Hepatocyte (in vitro differentiated cells): ENCODE measurements around the gene DHRS1. TPM values are rescaled to one million over a fixed set of nuclear protein-coding genes. Genes with fewer than 3 reads are reported as not detected.

ENCODE experiments used
- DNase-seq: peaks from one replicate; pipeline ENCODE4 v3.0.0-alpha.2; 2016; ENCODE audit warnings: low spot score
- H2AFZ ChIP-seq: fragments of 200-600 bp; sonication (generic); 2 replicates; pipeline ENCODE4 v1.6.0; 2016; ENCODE audit warnings: antibody characterized with exemption, mild to moderate bottlenecking
- H3K27ac ChIP-seq: fragments of 200-600 bp; sonication (generic); 2 replicates; pipeline ENCODE4 v1.5.1; 2016; ENCODE audit warnings: mild to moderate bottlenecking
- H3K27me3 ChIP-seq: fragments of 200-600 bp; sonication (generic); 2 replicates; pipeline ENCODE4 v1.6.1; 2016
- H3K36me3 ChIP-seq: fragments of 200-600 bp; sonication (generic); replicated peaks from 2 replicates; pipeline ENCODE4 v1.5.1; 2016; ENCODE audit warnings: low read depth; ENCODE audit not compliant: insufficient read depth
- H3K4me1 ChIP-seq: fragments of 200-600 bp; sonication (generic); 2 replicates; pipeline ENCODE4 v1.5.1; 2016; ENCODE audit warnings: mild to moderate bottlenecking, moderate library complexity; ENCODE audit not compliant: insufficient read depth
- H3K4me2 ChIP-seq: fragments of 200-600 bp; sonication (generic); 2 replicates; pipeline ENCODE4 v1.6.0; 2016
- H3K4me3 ChIP-seq: fragments of 200-600 bp; sonication (generic); 2 replicates; pipeline ENCODE4 v1.5.1; 2016; ENCODE audit warnings: mild to moderate bottlenecking
- H3K79me2 ChIP-seq: fragments of 200-600 bp; sonication (generic); 2 replicates; pipeline ENCODE4 v1.6.0; 2017; ENCODE audit warnings: mild to moderate bottlenecking
- H3K9me2 ChIP-seq: fragments of 200-600 bp; sonication (generic); replicated peaks from 2 replicates; pipeline ENCODE4 v1.6.0; 2017; ENCODE audit warnings: mild to moderate bottlenecking; ENCODE audit not compliant: insufficient read depth
- H3K9me3 ChIP-seq: fragments of 200-600 bp; sonication (generic); 2 replicates; pipeline ENCODE4 v1.5.1; 2016; ENCODE audit warnings: low read depth, mild to moderate bottlenecking
- H4K20me1 ChIP-seq: fragments of 200-600 bp; sonication (generic); 2 replicates; pipeline ENCODE4 v1.6.0; 2016; ENCODE audit warnings: mild to moderate bottlenecking; ENCODE audit not compliant: insufficient read depth, poor library complexity, severe bottlenecking
- EZH2 ChIP-seq: fragments of 200-600 bp; sonication (generic); IDR thresholded peaks from 2 replicates; pipeline ENCODE4 v1.6.1; 2016; ENCODE audit warnings: antibody characterized with exemption, mild to moderate bottlenecking, borderline replicate concordance
- EZH2phosphoT487 ChIP-seq: fragments of 200-600 bp; sonication (generic); IDR thresholded peaks from one replicate; pipeline ENCODE4 v1.6.1; 2018; ENCODE audit warnings: antibody characterized with exemption, mild to moderate bottlenecking, low read depth, moderate library complexity; ENCODE audit not compliant: unreplicated experiment, severe bottlenecking
- WGBS: methylation state at CpG from one replicate; pipeline ENCODE4 v1.1.6; 2016; ENCODE audit warnings: low lambda C conversion rate; ENCODE audit errors: missing lambda C conversion rate; 5-methylcytosine and 5-hydroxymethylcytosine counted together
- polyA plus RNA-seq: library from polyadenylated mRNA; unstranded; fragments of >200 nt; fragmentation: Nextera tagmentation; extraction: Ambion mirVana; gene quantifications from 2 replicates; pipeline ENCODE4 v1.2.1, GENCODE V29; 2016
- total RNA-seq: library from RNA; depleted of rRNA; stranded (reverse); fragments of >200 nt; gene quantifications from 2 replicates; pipeline ENCODE4 v1.2.3, GENCODE V29; 2014
- TF ChIP-seq, protein P1 (sequence below): fragments of 200-600 bp; sonication (generic); IDR thresholded peaks from 2 replicates; pipeline ENCODE4 v1.5.1; 2016; ENCODE audit warnings: antibody characterized with exemption, mild to moderate bottlenecking; ENCODE audit not compliant: poor library complexity

The DHRS1 gene
- total and polyA plus RNA-seq, 2 experiments from 2014 or later: 23.0 to 39.5 TPM

- no peak overlapping the region for H2AFZ ChIP-seq
- H3K4me1 ChIP-seq: peaks cover 8% of the 10 kb centered on the region
- H3K79me2 ChIP-seq: no peaks in the 10 kb centered on the region
- no peak for DNase-seq
- no peaks in the 10 kb centered on the region for H3K36me3 ChIP-seq
- H3K27ac ChIP-seq: peak overlapping the region; percentile 15
- 88% methylated on average over 11 of the region's 11 CpGs for WGBS
- H3K4me2 ChIP-seq: no peak overlapping the region
- H3K27me3 ChIP-seq: no peaks in the 10 kb centered on the region
- H3K9me3 ChIP-seq: no peaks in the 10 kb centered on the region
- H4K20me1 ChIP-seq: no peaks in the 10 kb centered on the region
- no peak for TF ChIP-seq EZH2
- TF ChIP-seq, protein P1, sequence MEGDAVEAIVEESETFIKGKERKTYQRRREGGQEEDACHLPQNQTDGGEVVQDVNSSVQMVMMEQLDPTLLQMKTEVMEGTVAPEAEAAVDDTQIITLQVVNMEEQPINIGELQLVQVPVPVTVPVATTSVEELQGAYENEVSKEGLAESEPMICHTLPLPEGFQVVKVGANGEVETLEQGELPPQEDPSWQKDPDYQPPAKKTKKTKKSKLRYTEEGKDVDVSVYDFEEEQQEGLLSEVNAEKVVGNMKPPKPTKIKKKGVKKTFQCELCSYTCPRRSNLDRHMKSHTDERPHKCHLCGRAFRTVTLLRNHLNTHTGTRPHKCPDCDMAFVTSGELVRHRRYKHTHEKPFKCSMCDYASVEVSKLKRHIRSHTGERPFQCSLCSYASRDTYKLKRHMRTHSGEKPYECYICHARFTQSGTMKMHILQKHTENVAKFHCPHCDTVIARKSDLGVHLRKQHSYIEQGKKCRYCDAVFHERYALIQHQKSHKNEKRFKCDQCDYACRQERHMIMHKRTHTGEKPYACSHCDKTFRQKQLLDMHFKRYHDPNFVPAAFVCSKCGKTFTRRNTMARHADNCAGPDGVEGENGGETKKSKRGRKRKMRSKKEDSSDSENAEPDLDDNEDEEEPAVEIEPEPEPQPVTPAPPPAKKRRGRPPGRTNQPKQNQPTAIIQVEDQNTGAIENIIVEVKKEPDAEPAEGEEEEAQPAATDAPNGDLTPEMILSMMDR: no peak
- TF ChIP-seq EZH2phosphoT487: no peak
- no peak overlapping the region for H3K4me3 ChIP-seq
- H3K9me2 ChIP-seq: no peaks in the 10 kb centered on the region
These were observed 47.1 kb downstream of the DHRS1 start for GRCh38 chr14:24252289-24253124.

DNA sequence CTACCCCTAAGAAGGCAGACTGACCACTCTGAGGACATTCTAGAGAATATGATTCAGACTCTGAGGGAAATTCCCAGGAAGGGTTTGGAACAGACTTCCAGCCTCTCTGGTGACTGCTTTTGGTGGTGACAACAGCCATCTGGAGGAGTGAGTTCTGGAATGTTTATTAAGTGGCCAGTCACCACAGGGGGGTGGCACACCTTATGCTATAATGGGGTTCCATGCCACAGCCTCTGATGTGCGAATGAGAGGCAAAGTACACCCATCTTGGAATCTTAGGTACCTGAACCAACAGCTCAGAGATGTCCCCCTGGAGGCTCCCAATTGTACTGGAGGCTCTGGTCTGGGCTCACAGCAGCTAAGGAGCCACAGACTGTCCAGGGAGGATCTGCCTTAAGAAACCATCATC, 47.7 kb downstream of the DHRS1 start:
- H3K9me3 ChIP-seq: no peaks in the 10 kb centered on the region
- no peaks in the 10 kb centered on the region for H4K20me1 ChIP-seq
- H3K9me2 ChIP-seq: no peaks in the 10 kb centered on the region
- H3K4me2 ChIP-seq: no peak overlapping the region
- H3K4me3 ChIP-seq: no peak overlapping the region
- peaks cover 8% of the 10 kb centered on the region for H3K4me1 ChIP-seq
- H3K36me3 ChIP-seq: no peaks in the 10 kb centered on the region
- H2AFZ ChIP-seq: no peak overlapping the region
- H3K79me2 ChIP-seq: no peaks in the 10 kb centered on the region
- peak overlapping the region; percentile 15 for H3K27ac ChIP-seq
- DNase-seq: no peak
- no peak for TF ChIP-seq EZH2phosphoT487
- TF ChIP-seq, protein P1: no peak
- no peak for TF ChIP-seq EZH2
- WGBS: 92% methylated on average over 1 of the region's 1 CpG
- H3K27me3 ChIP-seq: no peaks in the 10 kb centered on the region

- Histone ChIP-seq H3K36me3 (no peaks in the 10 kb centered on the region), H3K9me2 (no peaks in the 10 kb centered on the region), H3K79me2 (no peaks in the 10 kb centered on the region), H3K9me3 (no peaks in the 10 kb centered on the region), H4K20me1 (no peaks in the 10 kb centered on the region), H3K27me3 (no peaks in the 10 kb centered on the region), H3K4me2 (no peak overlapping the region), H3K4me3 (no peak overlapping the region), H3K4me1 (peaks cover 8% of the 10 kb centered on the region), H2AFZ (no peak overlapping the region), H3K27ac (no peak overlapping the region)
- no peak for DNase-seq
- TF ChIP-seq EZH2phosphoT487: no peak
- TF ChIP-seq, protein P1: no peak
- TF ChIP-seq EZH2: no peak
- 81% methylated on average over 4 of the region's 4 CpGs for WGBS
These were observed 49.2 kb downstream of the DHRS1 start for GRCh38 chr14:24250354-24250753.
